HepG2 (cell line): ENCODE measurements around the gene OR13D1. TPM values are rescaled to one million over a fixed set of nuclear protein-coding genes. Genes with fewer than 3 reads are reported as not detected.

Experiments used
- ATAC-seq: fragments of 200-7000 bp; cut with Tn5 transposase; 3 replicates; pipeline ENCODE4 v1.9.1; 2020; ENCODE audit warnings: mild to moderate bottlenecking, moderate library complexity
- BruUV-seq: library from RNA; stranded (reverse); fragments of 400-500 nt; replicated peaks from 2 replicates; lab custom pipeline; 2021; lab: Mats Ljungman, UMichigan
- CTCF ChIA-PET: fragments of 300-600 bp; formaldehyde crosslinking; extraction: SDS; loops from one replicate; lab custom pipeline; 2021; ENCODE audit warnings: low total read pairs, inconsistent platforms, low intra/inter-chr PET ratio; lab: Yijun Ruan, JAX
- POLR2A ChIA-PET: fragments of 350-600 bp; sonication (Branson Sonifier 250); formaldehyde crosslinking; loops from one replicate; lab custom pipeline; 2020; ENCODE audit warnings: antibody characterized with exemption, inconsistent platforms; lab: Yijun Ruan, JAX
- DNase-seq: peaks from one replicate; pipeline ENCODE4 v3.0.0-alpha.2; 2015; ENCODE audit warnings: low spot score
- FAIRE-seq: peaks from 3 replicates; lab custom pipeline; 2011; peaks lifted over from hg19 to GRCh38; lab: Jason Lieb, UNC
- H2AFZ ChIP-seq: one replicate; pipeline ENCODE4 v1.6.1; 2011; ENCODE audit warnings: low read length, inconsistent platforms
- H3K27ac ChIP-seq: fragments of 300-600 bp; 3 replicates; pipeline ENCODE4 v1.8.0; 2011; ENCODE audit warnings: mixed run types, mild to moderate bottlenecking, mixed read lengths, low read length, inconsistent platforms; ENCODE audit not compliant: insufficient read depth; ENCODE audit errors: extremely low read length
- H3K27me3 ChIP-seq, 2 experiments: fragments of 200-600 bp in 1 of 2; 2 replicates in 1 of 2; 3 replicates in 1 of 2; pipeline versions ENCODE4 v1.6.0 to v1.8.0; 2011; ENCODE audit warnings: low read length in 2 of 2, mild to moderate bottlenecking in 2 of 2, moderate library complexity in 2 of 2, inconsistent platforms in 1 of 2; ENCODE audit not compliant: insufficient read depth in 2 of 2, control insufficient read depth in 1 of 2
- H3K36me3 ChIP-seq, 2 experiments: fragments of 200-600 bp in 1 of 2; replicated peaks in 1 of 2; 2 replicates in 1 of 2; 3 replicates in 1 of 2; pipeline versions ENCODE4 v1.5.1 to v1.8.0; 2011; ENCODE audit warnings: low read length in 2 of 2, inconsistent platforms in 1 of 2; ENCODE audit not compliant: insufficient read depth in 2 of 2, control insufficient read depth in 1 of 2
- H3K4me1 ChIP-seq: 2 replicates; pipeline ENCODE4 v1.5.1; 2012; ENCODE audit warnings: low read length, inconsistent platforms; ENCODE audit not compliant: insufficient read depth
- H3K4me2 ChIP-seq: 2 replicates; pipeline ENCODE4 v1.6.0; 2011; ENCODE audit warnings: low read depth, low read length, inconsistent platforms
- H3K4me3 ChIP-seq, 3 experiments: fragments of 200-600 bp in 1 of 3; sonication (generic), shearing (Covaris generic) in 1 of 3; replicated peaks in 1 of 3; 2 replicates each; pipeline ENCODE4 v1.5.1; 2011 to 2016; ENCODE audit warnings: low read length in 3 of 3, inconsistent platforms in 2 of 3, low read depth in 2 of 3, mild to moderate bottlenecking in 2 of 3, control low read depth in 1 of 3, mixed read lengths in 1 of 3; ENCODE audit not compliant: insufficient read depth in 1 of 3
- H3K79me2 ChIP-seq: one replicate; pipeline ENCODE4 v1.6.1; 2011; ENCODE audit warnings: low read length, inconsistent platforms; ENCODE audit not compliant: insufficient read depth
- H3K9ac ChIP-seq: 2 replicates; pipeline ENCODE4 v1.6.0; 2011; ENCODE audit warnings: mild to moderate bottlenecking, low read depth, low read length, inconsistent platforms; ENCODE audit not compliant: insufficient read depth
- H3K9me3 ChIP-seq: 2 replicates; pipeline ENCODE4 v1.5.1; 2012; ENCODE audit warnings: mild to moderate bottlenecking, low read length
- H4K20me1 ChIP-seq: 2 replicates; pipeline ENCODE4 v1.6.0; 2011; ENCODE audit warnings: inconsistent platforms, mild to moderate bottlenecking, low read length, moderate library complexity; ENCODE audit not compliant: insufficient read depth
- IKZF4 ChIP-seq: sonication (generic); formaldehyde crosslinking; IDR thresholded peaks from 2 replicates; pipeline ENCODE4 v1.5.1; 2020; ENCODE audit warnings: borderline replicate concordance, mild to moderate bottlenecking, low read depth, missing genetic modification reagents; ENCODE audit errors: not compliant biosample characterization
- MIER3 ChIP-seq: IDR thresholded peaks from 2 replicates; pipeline ENCODE4 v1.6.1; 2016; ENCODE audit warnings: missing compliant biosample characterization, borderline replicate concordance
- NBN ChIP-seq: fragments of 450-650 bp; conservative IDR thresholded peaks from 2 replicates; pipeline ENCODE4 v1.6.1; 2017
- PTBP1 ChIP-seq: fragments of 200-400 bp; formaldehyde crosslinking; IDR thresholded peaks from 2 replicates; pipeline ENCODE4 v1.6.1; 2018; ENCODE audit warnings: low read length, low read depth; ENCODE audit not compliant: poor library complexity, severe bottlenecking
- RAD51 ChIP-seq: fragments of 450-650 bp; IDR thresholded peaks from 2 replicates; pipeline ENCODE4 v1.6.1; 2016; ENCODE audit warnings: borderline replicate concordance
- REL ChIP-seq: sonication (generic); formaldehyde crosslinking; conservative IDR thresholded peaks from 2 replicates; pipeline ENCODE4 v1.8.0; 2022; ENCODE audit warnings: mild to moderate bottlenecking, missing genetic modification reagents, moderate library complexity
- SMC3 ChIP-seq: IDR thresholded peaks from 2 replicates; pipeline ENCODE4 v1.6.1; 2011; ENCODE audit warnings: low read length, improper control_type of control experiment
- TEAD3 ChIP-seq: optimal IDR thresholded peaks from 2 replicates; pipeline ENCODE3; 2016; ENCODE audit warnings: borderline replicate concordance
- ZNF10 ChIP-seq: sonication (generic); formaldehyde crosslinking; IDR thresholded peaks from 2 replicates; pipeline ENCODE4 v1.4.0; 2020; ENCODE audit warnings: mild to moderate bottlenecking, low read depth, missing genetic modification reagents, borderline replicate concordance
- ZNF354B ChIP-seq: sonication (generic); formaldehyde crosslinking; IDR thresholded peaks from 2 replicates; pipeline ENCODE4 v1.8.0; 2022; ENCODE audit warnings: mild to moderate bottlenecking, missing genetic modification reagents
- ZNF430 ChIP-seq: sonication (generic); formaldehyde crosslinking; IDR thresholded peaks from 2 replicates; pipeline ENCODE4 v1.9.0; 2021; ENCODE audit warnings: mild to moderate bottlenecking, missing genetic modification reagents
- ZNF468 ChIP-seq: sonication (generic); formaldehyde crosslinking; IDR thresholded peaks from 2 replicates; pipeline ENCODE4 v1.8.0; 2022; ENCODE audit warnings: mild to moderate bottlenecking, moderate library complexity, missing genetic modification reagents
- ZNF530 ChIP-seq: sonication (generic); formaldehyde crosslinking; IDR thresholded peaks from 2 replicates; pipeline ENCODE4 v1.5.0; 2020; ENCODE audit warnings: low read depth, mild to moderate bottlenecking, missing genetic modification reagents
- WGBS: methylation state at CpG from one replicate; pipeline ENCODE4 v1.1.6; 2017; ENCODE audit warnings: low lambda C conversion rate; 5-methylcytosine and 5-hydroxymethylcytosine counted together
- in situ Hi-C: cut with HindIII; loops from 2 replicates; pipeline ENCODE4 v1.10.0; 2017; ENCODE audit warnings: low pct_unique_long_range_greater_than_20kb; ENCODE audit not compliant: extremely low pct_ligation_motif_present
- intact Hi-C: fragments of 100-400 bp; cut with micrococcal nuclease; formaldehyde crosslinking; loops from one replicate; pipeline ENCODE4 v1.10.0; 2022; ENCODE audit not compliant: unreplicated experiment
- polyA plus RNA-seq, 8 experiments: library from polyadenylated mRNA; depleted of rRNA in 3 of 8; stranded (reverse) in 7 of 8; unstranded in 1 of 8; fragments of >200 nt; fragmentation: Illumina TruSeq in 4 of 8; extraction: Trizol in 4 of 8; gene quantifications; 2 replicates each; pipeline versions ENCODE4 v1.2.1 to v1.2.3, GENCODE V29; 2011 to 2016; ENCODE audit warnings: low read depth in 4 of 8, missing spikeins in 1 of 8, mixed read lengths in 1 of 8; ENCODE audit not compliant: insufficient read depth in 1 of 8
- total RNA-seq, 5 experiments: library from RNA; depleted of rRNA; stranded (reverse); fragments of >200 nt; fragmentation: Illumina TruSeq; extraction: Trizol; gene quantifications; 2 replicates each; pipeline ENCODE4 v1.2.3, GENCODE V29; 2016; ENCODE audit warnings: low read depth in 1 of 5
- TF ChIP-seq, protein P1 (sequence below), 2 experiments: sonication (generic) in 1 of 2; formaldehyde crosslinking in 1 of 2; IDR thresholded peaks; 2 replicates each; pipeline versions ENCODE4 v1.5.1 to v1.6.1; 2011 to 2020; ENCODE audit warnings: borderline replicate concordance in 1 of 2, low read depth in 1 of 2, low read length in 1 of 2, mild to moderate bottlenecking in 1 of 2, missing genetic modification reagents in 1 of 2, moderate library complexity in 1 of 2
- TF ChIP-seq, protein P2 (sequence below): sonication (generic); formaldehyde crosslinking; IDR thresholded peaks from 2 replicates; pipeline ENCODE4 v1.8.0; 2022; ENCODE audit warnings: mild to moderate bottlenecking, missing genetic modification reagents, moderate library complexity
- TF ChIP-seq, protein P3 (sequence below): sonication (generic); formaldehyde crosslinking; IDR thresholded peaks from 2 replicates; pipeline ENCODE4 v1.4.0; 2020; ENCODE audit warnings: low read depth, mild to moderate bottlenecking, missing genetic modification reagents
- TF ChIP-seq, protein P4 (sequence below): IDR thresholded peaks from 2 replicates; pipeline ENCODE4 v1.6.1; 2016
- TF ChIP-seq, protein P5 (sequence below): sonication (generic); formaldehyde crosslinking; IDR thresholded peaks from 2 replicates; pipeline ENCODE4 v1.5.0; 2020; ENCODE audit warnings: mild to moderate bottlenecking, missing genetic modification reagents, moderate library complexity

Gene OR13D1
- total and polyA plus RNA-seq, 2 of the 13 experiments (the other 11 are each of a cell fraction or from before 2014, with no cell fraction given) = not detected

DNA sequence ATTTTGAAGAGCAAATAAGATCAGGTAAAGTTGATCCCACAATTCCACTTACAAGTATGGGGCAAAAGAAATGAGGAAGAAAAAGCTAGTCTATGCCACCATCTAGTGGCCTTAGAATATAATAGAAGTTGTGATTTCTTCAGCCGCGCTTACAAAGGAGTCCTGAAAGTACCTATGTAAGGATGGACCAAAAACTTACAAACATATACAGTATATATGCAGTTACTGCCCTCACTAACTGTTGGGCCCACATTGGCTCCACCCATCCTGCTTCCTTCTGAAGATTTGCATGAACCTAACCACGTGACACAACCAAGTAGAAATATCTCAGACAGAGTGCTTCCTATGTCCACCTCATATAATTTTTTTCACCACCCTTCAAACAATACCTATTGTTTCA lies 11.7 kb upstream of the OR13D1 start:
- H3K9ac ChIP-seq = no peak overlapping the region
- no peaks in the 10 kb centered on the region for H3K27me3 ChIP-seq
- intact Hi-C loops = loop anchor here (1.0 kb wide), 2 partner anchors 61 to 505 kb away; no protein-coding TSS in a partner anchor
- ChIA-PET CTCF (interaction anchor here (1.6 kb wide), 1 partner anchor 506 kb away, joined by 8 read pairs; no protein-coding TSS in a partner anchor), POLR2A (no interaction called here)
- FAIRE-seq (peak; percentile 36), ATAC-seq (peak; percentile 72), DNase-seq (peak; percentile 57)
- no peaks in the 10 kb centered on the region for H3K36me3 ChIP-seq
- H3K79me2 ChIP-seq = no peaks in the 10 kb centered on the region
- in situ Hi-C loops = no loop called here
- H4K20me1 ChIP-seq = no peaks in the 10 kb centered on the region
- no peak overlapping the region for H2AFZ ChIP-seq
- BruUV-seq = no TSS peak
- no peaks in the 10 kb centered on the region for H3K4me1 ChIP-seq
- 0% methylated on average over 3 of the region's 3 CpGs for WGBS
- no peaks in the 10 kb centered on the region for H3K9me3 ChIP-seq
- no peak overlapping the region for H3K4me3 ChIP-seq
- H3K4me2 ChIP-seq = no peak overlapping the region
- no peak overlapping the region for H3K27ac ChIP-seq
- TF ChIP-seq PTBP1 (no peak), RAD51 (peak; percentile 57; the same call in 1 of the 2 replicates), SMC3 (0 out of 2 replicates have a peak, but pooled peaks have one; percentile 32), NBN (no peak), IKZF4 (CRISPR knock-in tag) (no peak), REL (no peak), ZNF430 (CRISPR knock-in tag) (no peak), ZNF10 (CRISPR knock-in tag) (no peak), ZNF354B (CRISPR knock-in tag) (no peak), ZNF468 (CRISPR knock-in tag) (no peak), ZNF530 (CRISPR knock-in tag) (no peak), TEAD3 (no peak), MIER3 (no peak)
- TF ChIP-seq, protein P1, sequence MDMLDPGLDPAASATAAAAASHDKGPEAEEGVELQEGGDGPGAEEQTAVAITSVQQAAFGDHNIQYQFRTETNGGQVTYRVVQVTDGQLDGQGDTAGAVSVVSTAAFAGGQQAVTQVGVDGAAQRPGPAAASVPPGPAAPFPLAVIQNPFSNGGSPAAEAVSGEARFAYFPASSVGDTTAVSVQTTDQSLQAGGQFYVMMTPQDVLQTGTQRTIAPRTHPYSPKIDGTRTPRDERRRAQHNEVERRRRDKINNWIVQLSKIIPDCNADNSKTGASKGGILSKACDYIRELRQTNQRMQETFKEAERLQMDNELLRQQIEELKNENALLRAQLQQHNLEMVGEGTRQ (IDR thresholded peaks at IDR 0.05; ENCODE audit: low read depth, low read length) = peak; percentile 49
- TF ChIP-seq, protein P1 (CRISPR knock-in tag; IDR thresholded peaks at IDR 0.05; ENCODE audit: borderline replicate concordance) = no peak
- TF ChIP-seq, protein P2, sequence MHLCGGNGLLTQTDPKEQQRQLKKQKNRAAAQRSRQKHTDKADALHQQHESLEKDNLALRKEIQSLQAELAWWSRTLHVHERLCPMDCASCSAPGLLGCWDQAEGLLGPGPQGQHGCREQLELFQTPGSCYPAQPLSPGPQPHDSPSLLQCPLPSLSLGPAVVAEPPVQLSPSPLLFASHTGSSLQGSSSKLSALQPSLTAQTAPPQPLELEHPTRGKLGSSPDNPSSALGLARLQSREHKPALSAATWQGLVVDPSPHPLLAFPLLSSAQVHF (CRISPR knock-in tag) = no peak
- TF ChIP-seq, protein P3, sequence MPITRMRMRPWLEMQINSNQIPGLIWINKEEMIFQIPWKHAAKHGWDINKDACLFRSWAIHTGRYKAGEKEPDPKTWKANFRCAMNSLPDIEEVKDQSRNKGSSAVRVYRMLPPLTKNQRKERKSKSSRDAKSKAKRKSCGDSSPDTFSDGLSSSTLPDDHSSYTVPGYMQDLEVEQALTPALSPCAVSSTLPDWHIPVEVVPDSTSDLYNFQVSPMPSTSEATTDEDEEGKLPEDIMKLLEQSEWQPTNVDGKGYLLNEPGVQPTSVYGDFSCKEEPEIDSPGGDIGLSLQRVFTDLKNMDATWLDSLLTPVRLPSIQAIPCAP (CRISPR knock-in tag) = no peak
- TF ChIP-seq, protein P4, sequence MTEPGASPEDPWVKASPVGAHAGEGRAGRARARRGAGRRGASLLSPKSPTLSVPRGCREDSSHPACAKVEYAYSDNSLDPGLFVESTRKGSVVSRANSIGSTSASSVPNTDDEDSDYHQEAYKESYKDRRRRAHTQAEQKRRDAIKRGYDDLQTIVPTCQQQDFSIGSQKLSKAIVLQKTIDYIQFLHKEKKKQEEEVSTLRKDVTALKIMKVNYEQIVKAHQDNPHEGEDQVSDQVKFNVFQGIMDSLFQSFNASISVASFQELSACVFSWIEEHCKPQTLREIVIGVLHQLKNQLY (CRISPR knock-in tag) = no peak
- TF ChIP-seq, protein P5, sequence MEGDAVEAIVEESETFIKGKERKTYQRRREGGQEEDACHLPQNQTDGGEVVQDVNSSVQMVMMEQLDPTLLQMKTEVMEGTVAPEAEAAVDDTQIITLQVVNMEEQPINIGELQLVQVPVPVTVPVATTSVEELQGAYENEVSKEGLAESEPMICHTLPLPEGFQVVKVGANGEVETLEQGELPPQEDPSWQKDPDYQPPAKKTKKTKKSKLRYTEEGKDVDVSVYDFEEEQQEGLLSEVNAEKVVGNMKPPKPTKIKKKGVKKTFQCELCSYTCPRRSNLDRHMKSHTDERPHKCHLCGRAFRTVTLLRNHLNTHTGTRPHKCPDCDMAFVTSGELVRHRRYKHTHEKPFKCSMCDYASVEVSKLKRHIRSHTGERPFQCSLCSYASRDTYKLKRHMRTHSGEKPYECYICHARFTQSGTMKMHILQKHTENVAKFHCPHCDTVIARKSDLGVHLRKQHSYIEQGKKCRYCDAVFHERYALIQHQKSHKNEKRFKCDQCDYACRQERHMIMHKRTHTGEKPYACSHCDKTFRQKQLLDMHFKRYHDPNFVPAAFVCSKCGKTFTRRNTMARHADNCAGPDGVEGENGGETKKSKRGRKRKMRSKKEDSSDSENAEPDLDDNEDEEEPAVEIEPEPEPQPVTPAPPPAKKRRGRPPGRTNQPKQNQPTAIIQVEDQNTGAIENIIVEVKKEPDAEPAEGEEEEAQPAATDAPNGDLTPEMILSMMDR (CRISPR knock-in tag) = peak; percentile 65
